ENCODE measurements around the gene GSE1. TPM values are rescaled to one million over a fixed set of nuclear protein-coding genes. Genes with fewer than 3 reads are reported as not detected.

The GSE1 gene
- polyA plus RNA-seq, 4 donors = 57.6 to 77.4 (median 63.3) TPM

GRCh38 chr16:85605051-85605911 is 7.8 kb upstream of the GSE1 start:
- no peak for DNase-seq (ENCODE audit: low read depth in 4 of 4, low spot score in 3 of 4)

- DNase-seq (ENCODE audit: low read depth in 4 of 4, low spot score in 3 of 4) = no peak
These were observed 6.9 kb upstream of the GSE1 start for GRCh38 chr16:85605912-85606841.

DNA sequence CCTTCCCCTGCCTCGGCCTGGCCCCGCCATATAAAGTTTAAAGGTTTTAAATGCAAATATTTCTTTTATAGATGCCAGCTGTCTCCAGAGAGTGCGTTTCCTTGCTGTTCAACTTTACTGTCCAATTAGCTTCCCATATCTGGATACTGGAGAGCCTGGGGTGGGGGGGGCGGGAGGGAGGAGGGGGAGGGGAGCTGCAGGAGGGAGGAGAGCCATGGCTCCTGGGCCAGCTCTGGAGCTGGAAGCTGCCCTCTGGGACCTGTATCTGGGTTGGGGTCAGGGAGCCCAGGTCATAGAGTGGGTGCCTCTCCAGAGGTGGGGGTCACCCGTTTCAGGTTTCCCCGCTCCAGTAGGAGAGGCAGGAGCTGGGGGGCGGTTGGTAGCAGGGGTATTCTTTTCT is 6.2 kb upstream of the GSE1 start:
- no peak for DNase-seq (ENCODE audit: low read depth in 4 of 4, low spot score in 3 of 4)

DNA sequence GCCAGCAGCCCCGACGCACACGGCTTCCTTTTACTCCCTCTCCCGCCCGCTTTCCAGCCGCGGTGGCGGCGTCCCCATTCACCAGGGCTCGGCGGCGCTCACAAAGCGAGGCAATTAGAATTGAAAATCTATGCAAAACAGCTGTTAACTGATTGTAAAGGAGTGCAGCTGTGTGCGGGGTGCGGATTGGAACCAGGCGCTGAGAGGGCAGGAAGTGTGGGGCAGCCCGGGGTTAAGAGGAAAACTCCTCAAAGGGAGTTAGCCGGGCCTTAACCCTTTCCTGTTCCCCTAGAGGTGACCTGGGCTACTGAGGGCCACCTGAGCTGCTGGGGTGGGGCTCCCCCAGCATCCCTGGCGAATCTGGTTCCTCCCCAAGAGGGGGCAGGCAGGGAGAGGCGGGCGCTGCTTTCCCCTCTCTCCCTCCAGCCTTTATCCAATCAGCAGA is 5.8 kb upstream of the GSE1 start:
- no peak for DNase-seq (ENCODE audit: low read depth in 4 of 4, low spot score in 3 of 4)

GRCh38 chr16:85607796-85608514 is 5.2 kb upstream of the GSE1 start:
- no peak for DNase-seq (ENCODE audit: low read depth in 4 of 4, low spot score in 3 of 4)

DNA sequence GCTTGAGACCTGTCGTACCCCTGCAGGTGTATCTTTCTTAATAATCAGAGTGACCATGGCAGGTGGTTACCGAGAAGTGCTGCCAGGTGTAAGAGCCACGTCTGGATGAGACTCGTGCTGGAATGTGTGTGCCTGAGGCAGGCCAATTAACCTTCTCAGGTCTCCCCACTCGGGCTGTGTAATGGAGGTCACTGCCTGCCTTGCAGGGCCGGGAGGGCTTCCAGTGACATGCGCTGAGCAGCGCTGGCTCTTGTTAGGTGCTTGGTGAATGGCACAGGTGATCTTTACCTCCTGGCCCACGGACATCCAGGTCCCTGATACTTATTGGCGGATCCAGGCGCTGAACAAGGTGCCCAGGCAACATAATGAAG is 4.6 kb upstream of the GSE1 start:
- no peak for DNase-seq (ENCODE audit: low read depth in 4 of 4, low spot score in 3 of 4)

GRCh38 chr16:85608887-85609286 is 4.2 kb upstream of the GSE1 start:
- no peak for DNase-seq (ENCODE audit: low read depth in 4 of 4, low spot score in 3 of 4)

GRCh38 chr16:85609539-85609938 is 3.6 kb upstream of the GSE1 start:
- DNase-seq (ENCODE audit: low read depth in 4 of 4, low spot score in 3 of 4) = no peak

DNA sequence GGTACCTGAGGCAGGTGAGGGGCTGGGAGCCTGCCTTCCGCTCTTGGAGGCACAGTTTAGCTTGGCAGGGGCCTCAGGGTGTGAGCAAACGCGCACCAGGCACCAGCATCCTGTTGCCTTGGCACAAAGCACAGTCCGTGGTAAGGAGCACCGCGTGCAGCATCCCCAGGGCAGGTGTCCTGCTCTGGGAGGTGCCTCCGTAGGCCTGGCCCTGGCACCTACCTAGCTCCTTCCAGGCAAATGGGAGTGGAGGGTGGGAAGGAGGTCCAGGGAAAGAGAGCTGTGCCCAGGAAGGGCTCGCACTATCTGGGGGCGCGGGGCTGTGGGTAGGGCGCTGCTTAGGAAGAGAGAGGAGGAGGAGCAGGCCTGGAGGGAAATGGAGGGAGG is 3.1 kb upstream of the GSE1 start:
- no peak for DNase-seq (ENCODE audit: low read depth in 4 of 4, low spot score in 3 of 4)

DNA sequence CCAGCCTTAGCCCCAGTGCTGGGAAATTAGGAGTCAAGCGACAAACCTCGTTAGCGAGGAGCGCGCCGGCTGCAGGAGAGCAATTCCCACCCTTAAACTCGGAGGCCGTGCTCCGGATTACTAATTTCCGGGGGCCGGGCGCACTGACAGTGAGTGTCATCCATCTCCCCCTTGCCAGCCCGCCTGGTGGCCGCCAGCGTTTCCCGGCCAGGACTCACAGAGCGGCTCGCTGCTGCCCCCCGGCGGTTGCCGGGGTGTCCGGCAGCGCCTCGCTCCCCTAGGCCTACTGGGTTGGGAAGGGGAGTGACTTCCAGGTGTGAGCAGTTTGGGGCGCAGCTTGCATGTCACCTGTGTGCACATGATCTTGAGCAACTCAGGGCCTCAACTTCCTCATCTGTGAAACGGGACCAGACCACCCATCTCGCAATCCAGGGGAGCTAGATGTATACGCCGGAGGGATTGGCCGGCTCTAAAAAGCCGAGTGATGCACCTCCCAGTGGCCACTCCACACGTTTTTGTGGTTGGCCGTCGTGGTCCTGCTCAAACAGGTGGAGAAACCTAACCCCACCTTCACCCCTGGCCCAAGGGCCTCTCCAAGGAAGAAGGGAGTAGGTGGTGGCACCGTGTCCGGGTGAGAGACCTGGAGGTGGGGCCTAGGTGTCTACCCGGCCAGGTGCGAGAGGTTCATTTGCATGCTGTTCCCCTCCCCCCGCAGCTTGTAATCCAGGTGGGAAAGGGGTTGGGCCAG is 2.5 kb upstream of the GSE1 start:
- DNase-seq (ENCODE audit: low read depth in 4 of 4, low spot score in 3 of 4) = no peak

- DNase-seq (ENCODE audit: low read depth in 4 of 4, low spot score in 3 of 4) = no peak
These were observed 2.0 kb upstream of the GSE1 start for GRCh38 chr16:85611194-85611443.

GRCh38 chr16:85611444-85612190 is 1.5 kb upstream of the GSE1 start:
- DNase-seq (ENCODE audit: low read depth in 4 of 4, low spot score in 3 of 4) = no peak

DNA sequence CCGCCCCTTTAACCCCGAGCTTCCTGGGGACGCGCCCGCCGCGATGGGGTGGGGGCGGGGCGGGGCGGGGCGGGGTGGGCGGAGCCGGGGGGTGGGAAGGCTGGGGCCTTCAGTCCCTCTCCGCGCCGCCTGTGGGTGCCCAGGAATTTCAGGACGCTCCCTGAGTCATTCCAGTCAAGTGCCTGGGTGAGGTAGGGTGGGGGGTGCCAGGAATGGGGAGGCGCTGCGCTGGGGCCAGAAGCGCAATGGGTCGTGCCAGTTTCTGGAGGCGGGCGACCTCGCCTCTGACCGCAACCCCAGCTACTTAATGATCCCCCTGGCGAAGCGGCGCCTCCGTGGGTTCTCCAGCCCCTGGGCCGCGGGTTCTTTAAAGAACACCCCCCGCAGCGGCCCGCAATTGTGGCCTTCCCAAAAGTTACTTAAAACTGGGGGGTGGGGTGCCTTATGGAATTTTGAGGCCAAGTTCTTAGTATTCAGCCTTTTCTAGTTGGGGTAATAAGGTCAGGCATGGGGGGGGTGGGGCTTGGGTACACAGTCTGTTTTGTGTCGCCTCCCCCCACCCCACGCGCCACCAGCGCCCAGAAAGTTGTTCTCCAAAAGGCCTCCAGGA is 826 bp upstream of the GSE1 start:
- no peak for DNase-seq (ENCODE audit: low read depth in 4 of 4, low spot score in 3 of 4)

DNA sequence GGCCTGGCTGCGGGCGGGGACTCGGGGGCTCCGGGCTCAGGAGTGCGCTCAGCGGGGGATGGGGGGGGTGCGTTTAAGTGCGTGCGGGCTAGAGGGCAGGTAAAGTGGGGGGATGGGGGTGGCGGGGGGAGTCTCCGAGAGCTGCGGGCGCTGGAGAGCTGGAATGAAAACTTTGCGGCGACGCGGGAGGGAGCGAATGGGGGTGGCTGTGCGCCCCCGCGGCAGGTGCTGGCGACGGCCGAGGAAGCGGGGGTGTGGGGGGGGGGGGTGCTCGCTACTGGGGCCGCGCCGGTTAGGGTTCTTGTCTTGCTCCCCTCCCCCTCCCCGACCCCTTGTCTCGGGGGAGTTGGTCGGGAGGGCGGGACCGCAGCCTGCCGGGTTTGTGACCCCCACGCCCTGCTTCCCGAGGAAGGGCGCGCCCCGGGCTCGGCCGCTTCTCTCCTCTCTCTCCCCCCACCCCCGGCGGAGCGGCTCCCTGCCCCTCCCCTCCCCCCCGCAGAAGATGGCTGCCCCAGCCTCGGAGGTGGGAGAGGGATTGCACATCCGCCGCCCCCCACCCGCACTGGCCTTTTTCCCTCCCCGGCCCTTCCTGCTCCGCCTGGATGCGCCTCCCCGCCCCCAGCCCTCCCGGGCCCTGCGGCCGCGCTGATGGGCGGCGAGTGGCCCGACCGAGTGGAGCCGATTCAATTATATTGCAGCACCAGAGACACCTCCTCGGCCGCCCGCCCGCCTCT is 649 bp downstream of the GSE1 start:
- DNase-seq (ENCODE audit: low read depth in 4 of 4, low spot score in 3 of 4) = no peak

DNA sequence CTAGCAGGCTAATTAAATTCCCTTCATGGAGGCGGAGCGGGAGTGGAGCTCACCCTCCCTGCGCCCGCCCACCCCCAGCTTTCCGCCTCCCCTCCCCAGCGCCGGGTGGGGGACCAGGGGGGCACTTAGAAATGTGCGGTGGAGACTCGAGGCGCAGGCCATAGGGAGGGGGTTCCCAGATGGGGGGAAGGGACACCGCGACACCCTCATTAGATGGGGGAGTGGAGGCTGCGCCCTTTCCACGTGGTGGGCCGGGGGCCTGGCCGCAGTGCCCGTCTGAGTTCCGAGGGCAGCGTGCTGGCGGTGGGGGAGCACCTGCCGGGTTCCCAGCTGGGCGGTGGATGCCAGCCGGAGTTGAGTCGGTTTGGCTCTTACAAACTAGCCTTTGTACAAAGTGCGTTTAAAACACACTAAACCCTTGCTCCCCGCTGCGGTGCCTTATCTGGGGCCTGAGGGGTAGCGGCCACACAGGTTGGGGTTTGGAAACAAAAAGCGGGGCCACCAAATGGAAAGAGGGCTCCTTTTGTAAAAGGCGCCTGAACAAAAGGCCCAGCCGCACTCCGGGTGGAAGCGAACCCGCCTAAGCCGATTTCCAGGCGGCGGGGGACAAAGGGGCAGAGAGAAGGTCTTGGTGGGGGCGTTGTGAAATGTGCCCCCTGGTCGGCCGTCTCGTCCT is 1.4 kb downstream of the GSE1 start:
- no peak for DNase-seq (ENCODE audit: low read depth in 4 of 4, low spot score in 3 of 4)

GRCh38 chr16:85615014-85615851 is 2.1 kb downstream of the GSE1 start:
- DNase-seq (ENCODE audit: low read depth in 4 of 4, low spot score in 3 of 4) = no peak

DNA sequence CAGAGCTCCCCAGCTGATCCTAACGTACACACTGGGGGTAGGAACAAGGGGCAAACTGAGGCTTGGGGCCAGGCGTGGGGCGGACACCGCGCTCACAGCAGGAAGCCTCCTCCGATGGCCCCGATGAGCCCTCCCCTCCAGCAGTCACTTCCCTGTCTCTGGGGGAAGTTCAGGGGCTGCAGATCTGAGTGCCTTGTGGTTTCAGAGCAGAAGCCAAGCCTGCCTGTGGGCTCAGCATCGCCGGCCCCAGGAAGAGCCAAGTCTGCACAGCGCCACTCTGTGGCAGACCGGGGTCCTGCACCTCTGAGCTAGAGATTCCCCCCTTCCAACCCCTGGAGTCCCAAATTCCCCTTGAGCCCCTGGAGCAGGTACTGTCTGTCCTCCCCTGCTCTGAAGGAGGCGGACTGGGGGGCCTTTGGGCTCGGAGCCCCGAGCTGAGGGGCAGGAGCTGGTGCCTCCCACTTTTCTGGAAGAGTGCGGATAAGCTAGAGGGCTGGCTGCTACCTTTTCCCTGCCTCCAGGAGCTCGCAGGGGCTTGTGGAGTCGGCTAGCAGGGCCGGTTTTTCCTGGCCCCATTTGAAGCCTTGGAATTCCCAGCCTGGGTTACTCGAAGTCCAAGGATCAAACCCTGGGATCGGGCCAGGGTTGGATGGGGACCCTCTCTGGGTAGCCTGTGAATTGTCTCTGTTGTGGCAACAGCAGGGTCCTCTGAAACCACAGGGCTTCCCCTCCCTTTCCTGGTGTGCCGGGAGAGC is 2.9 kb downstream of the GSE1 start:
- no peak for DNase-seq (ENCODE audit: low read depth in 4 of 4, low spot score in 3 of 4)
